ENCODE measurements around the gene BNC1.
"Not testable (repeated sequence)": the region's sequence is repeated elsewhere in the genome, so short reads cannot be mapped to it uniquely, and the experiment has no call there.

The BNC1 gene

GRCh38 chr15:83248151-83249029 lies 36.1 kb downstream of the BNC1 start:
- DNase-seq (ENCODE audit: low spot score), result peak; percentile 58

GRCh38 chr15:83243634-83244033 lies 40.8 kb downstream of the BNC1 start:
- DNase-seq (ENCODE audit: low spot score), result no peak

- DNase-seq (ENCODE audit: low spot score), result no peak
Observed at GRCh38 chr15:83230242-83230641, 54.2 kb downstream of the BNC1 start.

- DNase-seq (ENCODE audit: low spot score), result no peak
Observed at GRCh38 chr15:83225449-83225848, 59.0 kb downstream of the BNC1 start.

GRCh38 chr15:83221781-83222180 lies 62.7 kb downstream of the BNC1 start:
- not testable (repeated sequence) for DNase-seq (ENCODE audit: low spot score)

GRCh38 chr15:83219026-83219425 lies 65.4 kb downstream of the BNC1 start:
- no peak for DNase-seq (ENCODE audit: low spot score)

GRCh38 chr15:83215306-83215705 lies 69.2 kb downstream of the BNC1 start:
- no peak for DNase-seq (ENCODE audit: low spot score)

- no peak for DNase-seq (ENCODE audit: low spot score)
Observed at GRCh38 chr15:83210619-83211018, 73.8 kb downstream of the BNC1 start.

- DNase-seq (ENCODE audit: low spot score), result no peak
Observed at GRCh38 chr15:83209333-83209732, 75.1 kb downstream of the BNC1 start.

- no peak for DNase-seq (ENCODE audit: low spot score)
Observed at GRCh38 chr15:83208367-83208661, 76.2 kb downstream of the BNC1 start.

- DNase-seq (ENCODE audit: low spot score), result peak; percentile 2
Observed at GRCh38 chr15:83207660-83208366, 76.7 kb downstream of the BNC1 start, which contains the start of gene HDGFL3. Gene HDGFL3 (minus strand): TSS chr15:83207823. CDS start chr15:83207414, 409 bp downstream.

GRCh38 chr15:83207009-83207659 lies 77.3 kb downstream of the BNC1 start:
- no peak for DNase-seq (ENCODE audit: low spot score)

GRCh38 chr15:83206526-83207008 lies 77.9 kb downstream of the BNC1 start:
- no peak for DNase-seq (ENCODE audit: low spot score)

Data from CD4-positive, alpha-beta T cell treated with Interleukin-2 at 100 ng/mL for 4 hours (primary cell).